Iris pigment epithelial cell (primary cell): Measurements from ENCODE around the gene TLX1.

Experiments
- DNase-seq: peaks from one replicate; pipeline ENCODE4 v3.0.0-alpha.2; 2011; ENCODE audit warnings: low read depth

Gene TLX1

DNA sequence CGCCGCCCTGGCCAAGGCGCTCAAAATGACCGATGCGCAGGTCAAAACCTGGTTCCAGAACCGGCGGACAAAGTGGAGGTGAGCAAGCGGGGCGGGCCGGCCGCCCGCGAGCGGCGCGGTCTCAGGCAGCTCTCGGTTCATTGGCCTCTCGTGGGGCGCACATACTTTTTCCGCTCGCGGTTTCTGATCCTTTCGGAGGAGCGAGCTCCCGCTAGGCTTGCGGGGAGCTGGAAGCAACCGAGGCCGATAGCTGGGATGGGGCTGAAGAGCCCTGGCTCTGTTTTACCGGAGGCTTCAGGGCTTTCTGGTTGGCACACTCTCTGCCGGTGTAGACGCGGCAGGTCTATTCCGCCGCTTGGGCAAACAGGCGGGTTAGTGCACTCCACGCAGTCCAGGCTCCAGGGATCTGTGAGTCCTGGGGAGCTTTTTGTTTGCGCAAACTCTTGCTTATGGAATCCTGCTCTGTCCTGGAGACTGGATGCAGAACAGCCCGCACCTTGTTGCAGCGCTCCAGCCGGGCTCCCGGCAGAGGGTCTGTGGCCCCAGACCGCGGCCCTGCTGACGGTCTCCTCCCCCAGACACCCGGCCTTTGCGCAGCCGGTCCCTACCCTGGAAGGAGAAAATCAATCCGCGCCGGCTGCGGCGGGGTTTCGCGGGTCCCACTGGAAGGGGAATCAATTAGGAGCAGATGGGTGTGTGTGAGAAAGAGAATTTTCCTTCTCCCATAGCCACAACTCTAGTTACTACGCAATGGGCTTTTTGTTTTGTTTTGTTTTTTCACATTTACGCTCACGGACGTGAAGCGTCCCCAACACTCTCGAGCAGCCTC, 3.4 kb downstream of the TLX1 start:
- no peak for DNase-seq

DNA sequence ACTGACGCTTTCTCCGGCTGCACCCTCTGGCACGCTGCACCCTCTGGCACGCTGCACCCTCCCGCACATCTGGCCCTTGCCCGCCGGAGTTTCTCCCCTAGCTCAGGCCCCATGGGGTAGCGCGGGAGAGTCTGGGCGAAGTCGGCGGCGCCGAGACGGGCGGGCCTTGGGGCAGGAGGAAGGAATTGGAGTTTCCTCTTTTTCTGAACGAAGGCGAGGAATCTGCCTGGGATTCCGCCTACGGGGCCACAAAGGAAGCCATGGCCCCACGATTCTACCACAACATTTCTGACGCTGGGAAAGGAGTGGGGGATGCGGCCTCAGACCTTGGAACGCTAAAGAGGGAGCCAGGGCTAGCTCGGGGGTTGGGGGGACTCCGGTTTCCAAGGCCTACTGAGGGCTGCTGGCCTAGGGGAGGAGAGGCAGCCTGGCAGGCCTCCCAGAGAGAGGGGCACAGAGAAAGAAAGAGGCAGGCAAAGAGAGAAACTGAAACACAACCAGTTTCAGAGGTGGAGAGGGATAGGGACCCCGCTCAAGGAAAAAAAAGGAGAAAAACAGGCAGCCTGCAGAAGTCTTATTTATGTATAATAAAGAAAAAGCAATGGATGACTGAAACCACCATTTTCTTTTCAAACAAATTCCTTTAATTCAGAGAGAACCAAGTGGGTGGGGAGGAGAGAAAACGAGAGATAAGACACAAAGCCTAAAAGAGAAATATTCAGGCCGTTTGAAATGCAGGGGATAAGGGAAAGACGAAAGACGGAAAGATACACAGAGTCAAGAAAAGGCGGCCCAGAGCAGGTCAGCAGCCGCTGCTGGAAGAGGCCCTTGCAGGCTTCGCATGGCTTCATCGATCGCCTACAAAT, 4.3 kb downstream of the TLX1 start:
- DNase-seq: no peak

DNA sequence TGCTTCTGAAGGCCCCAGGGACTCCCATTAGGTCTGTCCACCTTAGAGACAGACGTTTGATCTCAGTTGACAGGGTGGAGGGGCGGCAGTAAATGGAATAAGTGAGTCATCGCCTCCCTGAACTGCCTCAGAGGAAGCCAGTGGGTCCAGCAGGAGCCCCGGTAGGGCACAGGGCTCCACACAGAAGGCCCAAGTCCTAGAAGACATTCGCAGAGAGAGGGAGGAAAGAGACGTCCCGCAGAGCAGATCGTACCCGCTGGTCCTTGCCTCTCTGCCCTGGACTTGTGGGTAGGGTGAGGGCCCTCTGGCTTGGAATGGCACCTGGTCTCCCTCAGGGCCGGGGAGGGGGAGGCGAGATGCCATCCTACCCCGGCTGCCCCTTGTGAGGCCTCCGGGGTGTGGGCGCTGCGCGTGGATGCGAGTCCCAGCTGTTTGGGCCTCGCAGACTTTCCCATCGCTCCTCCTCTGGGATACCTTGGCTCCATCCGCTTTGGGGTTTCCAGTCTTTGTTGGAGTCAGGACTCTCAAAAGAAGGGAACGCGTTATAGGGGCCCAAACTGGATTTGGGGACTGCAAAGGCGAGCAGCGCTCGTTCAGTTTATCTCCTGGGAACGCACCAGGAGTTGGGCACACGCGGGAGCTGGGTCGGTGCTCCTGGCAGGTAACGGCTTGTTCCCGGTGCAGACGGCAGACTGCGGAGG, 5.1 kb downstream of the TLX1 start:
- no peak for DNase-seq

DNA sequence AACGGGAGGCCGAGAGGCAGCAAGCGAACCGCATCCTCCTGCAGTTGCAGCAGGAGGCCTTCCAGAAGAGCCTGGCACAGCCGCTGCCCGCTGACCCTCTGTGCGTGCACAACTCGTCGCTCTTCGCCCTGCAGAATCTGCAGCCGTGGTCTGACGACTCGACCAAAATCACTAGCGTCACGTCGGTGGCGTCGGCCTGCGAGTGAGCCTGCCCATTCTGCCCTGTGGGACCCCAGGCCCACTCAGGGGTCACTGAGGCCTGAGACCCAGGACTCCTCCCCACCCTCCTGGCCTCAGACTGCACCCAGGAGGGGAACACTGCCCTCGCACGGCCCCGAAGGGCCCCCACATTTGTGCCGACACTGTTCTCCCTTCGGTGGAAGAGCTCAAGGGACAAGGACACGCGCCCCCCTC, 5.6 kb downstream of the TLX1 start:
- DNase-seq: no peak

DNA sequence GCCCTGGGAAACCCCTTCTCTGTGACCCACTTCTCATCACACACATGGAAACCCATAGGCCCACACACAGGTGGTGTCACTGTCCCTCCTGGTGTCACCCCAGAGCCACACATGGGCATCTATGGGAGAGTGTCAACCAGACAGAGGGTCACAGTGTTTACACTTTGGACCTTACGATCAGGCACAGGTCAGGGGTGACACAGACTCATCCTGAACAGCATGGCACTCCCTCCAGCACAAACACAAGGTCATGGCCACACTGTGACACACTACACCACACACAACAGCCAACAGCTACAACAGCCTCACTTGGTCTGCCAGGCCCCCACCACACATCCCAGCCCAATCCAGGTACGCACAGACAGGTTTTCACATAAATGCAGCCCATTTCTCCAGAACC, 6.2 kb downstream of the TLX1 start:
- DNase-seq: no peak

DNA sequence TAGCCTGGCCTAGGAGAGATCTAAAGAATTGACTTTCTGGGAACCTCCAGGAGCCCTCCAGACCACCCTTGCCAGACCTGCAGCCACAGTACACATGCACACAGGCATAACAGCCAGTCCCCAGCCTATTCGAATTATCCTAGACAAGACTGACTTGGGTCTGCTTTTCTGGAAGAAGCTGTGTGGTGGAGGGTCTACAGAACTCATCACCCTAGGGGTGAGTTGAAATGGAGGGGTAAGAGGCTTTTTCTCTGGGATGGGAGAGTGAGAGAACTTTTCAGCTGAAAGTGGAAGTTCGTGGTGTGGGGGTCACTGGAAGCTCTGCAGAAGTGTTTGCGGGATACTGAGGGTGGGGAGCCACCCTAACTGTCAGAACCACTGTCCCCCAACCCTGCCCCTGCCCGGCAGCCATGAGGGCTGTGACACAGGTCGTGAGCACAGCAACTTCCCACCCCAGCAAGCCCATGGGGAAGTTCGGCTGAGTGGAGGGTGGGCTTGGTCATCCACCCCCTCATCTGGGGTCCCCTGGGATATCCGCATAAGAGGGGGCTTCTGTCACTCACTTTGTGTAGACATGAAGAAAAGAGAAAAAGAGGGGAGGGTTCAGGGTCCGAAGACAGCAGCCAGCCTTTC, 7.8 kb downstream of the TLX1 start:
- no peak for DNase-seq

DNA sequence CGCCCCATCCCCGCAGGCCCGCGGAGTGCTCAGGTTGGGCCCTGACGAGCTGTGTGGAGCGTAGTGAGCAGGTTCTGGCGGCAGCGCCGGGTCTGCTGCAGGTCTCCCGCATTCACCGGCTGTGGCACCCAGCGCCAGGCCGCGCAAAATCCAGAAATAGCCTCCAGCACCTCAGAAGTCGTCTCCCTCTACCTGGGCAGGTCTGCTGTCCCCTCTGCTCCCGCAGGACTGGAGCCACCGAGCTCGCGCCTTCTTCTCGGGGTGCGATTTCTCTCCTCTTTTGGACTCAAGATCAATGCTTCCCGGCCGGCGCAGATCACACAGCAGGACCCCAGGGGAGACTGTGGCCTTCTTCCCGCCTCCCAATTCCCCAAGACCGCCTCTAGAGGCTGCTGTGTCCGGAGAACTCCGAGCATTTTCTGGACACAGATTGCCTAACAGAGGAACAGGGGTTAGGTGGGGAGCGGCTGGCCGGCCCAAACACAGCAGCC, 8.4 kb downstream of the TLX1 start:
- no peak for DNase-seq

DNA sequence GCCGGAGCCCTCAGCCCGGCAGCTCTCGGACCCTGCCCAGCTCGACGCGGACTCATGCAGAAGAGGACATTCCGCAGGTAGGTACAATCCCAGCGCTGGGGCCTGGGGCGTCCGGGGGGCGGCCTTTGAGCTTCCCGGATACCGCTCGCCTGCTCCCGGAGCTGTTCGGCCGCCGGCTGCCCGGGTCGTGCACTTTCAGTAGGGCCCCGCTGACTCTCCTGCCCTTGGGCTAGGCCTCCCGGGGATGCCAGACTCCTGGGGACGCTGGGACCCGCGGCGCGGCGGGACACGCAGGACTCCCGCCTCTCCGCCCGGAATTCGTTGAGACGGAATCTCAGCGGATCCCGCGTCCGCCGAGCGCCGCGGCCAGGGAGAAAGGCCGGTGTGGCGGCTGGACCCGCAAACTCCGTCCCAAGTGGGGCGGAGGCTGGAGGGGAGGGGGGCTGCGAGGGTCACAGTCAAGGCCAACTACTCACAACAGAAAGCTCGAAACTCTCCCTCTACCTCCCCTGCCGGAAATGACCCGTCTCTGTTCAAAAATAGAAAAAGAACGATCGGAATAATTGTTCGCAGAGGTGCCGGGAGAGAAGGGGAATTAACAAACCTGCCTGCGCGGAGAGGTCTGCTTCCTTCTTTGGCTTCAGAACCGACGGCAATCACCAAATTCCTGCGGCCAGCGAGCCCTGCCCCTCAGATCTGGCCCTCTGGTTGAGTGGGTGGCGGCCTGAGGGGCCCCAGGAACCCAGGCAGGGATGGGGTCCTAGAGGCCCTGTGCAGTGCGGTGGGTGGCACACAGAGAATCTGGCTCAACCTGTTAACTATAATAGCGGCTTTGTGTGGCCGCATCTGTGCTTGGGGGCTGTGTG, 9.2 kb downstream of the TLX1 start:
- DNase-seq: no peak

DNA sequence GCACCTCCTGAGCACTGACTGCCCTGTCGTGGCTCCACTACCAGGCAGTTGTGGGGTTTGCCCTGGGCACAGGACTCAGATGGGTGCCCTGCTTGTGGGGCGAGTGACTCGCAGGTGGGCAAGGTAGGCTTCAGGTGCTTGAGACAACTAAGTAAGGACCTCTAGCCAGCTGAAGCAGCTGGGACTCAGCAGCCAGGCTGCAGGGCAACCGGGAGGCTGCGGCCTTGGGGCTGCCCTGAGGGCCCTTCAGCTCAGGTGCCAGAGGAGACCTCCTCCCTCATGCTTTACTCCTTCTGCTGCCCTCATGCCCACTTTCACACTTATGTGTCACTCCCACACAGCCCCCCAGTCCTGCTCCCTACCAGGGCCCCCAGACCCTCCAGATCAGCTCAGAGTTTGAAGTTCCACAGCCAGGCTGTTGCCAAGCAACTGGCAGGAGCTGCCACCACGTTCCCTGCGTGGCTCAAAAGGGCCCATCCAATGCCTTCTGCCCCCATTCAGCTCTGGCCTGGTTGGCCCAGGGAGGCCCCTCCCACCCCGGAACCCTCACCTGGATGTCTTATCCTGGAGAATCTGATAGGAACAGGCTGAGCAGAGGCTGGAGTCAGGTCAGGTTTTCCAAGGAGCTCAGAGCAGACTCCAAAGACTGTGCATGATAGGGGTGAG, 10.0 kb downstream of the TLX1 start:
- DNase-seq: no peak

DNA sequence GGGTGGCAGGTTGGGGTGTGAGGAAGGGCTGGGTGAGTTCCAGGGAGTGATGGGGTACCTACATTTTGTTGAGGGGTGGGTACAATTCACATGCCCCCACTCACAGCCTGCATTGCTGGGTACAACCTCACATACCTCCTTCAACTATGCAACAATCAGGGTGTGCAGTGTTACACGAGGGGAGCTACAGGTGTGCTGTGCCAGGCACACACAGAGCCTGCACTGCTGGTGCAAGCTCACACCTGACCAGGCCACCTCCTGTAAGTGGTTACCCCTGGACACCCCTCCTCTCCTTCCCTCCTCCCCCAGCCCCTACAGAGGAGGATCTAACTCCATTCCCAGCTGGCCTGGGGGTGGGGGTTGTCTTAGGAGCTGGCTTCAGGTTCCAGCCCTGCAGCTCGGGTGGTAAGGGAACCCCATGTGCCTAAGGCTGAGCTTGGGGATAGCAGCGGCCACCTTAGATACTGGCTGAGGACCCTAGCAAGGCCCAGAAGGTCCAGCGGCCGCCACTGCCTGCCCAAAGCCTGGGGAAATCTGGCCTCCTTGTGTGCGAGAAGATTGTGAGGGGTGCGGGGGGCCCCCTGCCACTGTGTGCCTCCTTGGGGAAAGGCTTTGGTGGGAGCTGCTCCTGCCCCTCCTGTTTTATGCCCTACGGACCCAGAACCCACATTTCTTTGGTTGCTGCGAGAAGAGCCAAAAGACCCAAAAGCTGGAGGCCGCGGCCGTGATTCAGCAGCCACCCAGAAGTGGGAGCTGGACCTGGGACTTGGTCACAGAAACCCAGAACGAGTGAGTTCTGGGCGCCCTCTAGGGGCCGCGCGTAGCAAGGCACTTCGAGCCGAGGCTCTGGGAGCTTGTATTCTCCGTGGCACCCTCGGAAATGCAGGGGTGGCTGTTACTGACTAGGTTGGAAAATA, 10.8 kb downstream of the TLX1 start:
- DNase-seq: peak; percentile 73

DNA sequence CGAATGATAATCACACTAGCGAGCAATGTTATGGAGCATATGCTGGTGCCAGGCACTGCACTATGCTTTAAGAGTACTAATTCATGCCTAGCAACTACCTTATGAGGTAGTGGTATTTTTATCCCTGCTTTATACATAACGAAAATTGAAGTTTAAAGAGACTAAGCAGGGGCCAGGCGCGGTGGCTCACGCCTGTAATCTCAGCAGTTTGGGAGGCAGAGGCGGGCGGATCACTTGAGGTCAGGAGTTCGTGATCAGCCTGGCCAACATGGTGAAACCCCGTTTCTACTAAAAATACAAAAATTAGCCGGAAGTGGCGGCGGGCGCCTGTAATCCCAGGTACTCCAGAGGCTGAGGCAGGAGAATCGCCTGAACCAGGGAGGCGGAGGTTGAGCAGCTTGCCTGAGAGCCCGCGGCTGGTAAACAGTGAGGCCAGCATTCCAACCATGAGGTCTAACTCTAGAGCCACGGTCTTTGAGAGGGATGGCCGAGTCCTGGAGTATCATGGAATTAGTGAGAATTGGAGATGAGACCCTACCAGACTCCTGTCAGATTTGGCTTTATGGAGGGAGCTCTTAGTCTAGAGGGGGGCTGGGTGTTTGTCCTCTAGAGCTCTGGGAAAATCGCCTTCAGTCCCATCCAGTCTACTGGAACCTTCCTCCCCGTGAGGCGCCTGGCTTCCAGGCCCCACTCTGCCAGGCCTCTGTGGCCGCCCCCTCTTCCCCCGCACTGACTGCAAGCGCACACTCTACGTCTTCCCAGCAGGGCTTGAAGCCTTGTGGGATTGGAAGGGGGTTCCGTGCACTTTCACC, 11.6 kb downstream of the TLX1 start:
- no peak for DNase-seq

DNA sequence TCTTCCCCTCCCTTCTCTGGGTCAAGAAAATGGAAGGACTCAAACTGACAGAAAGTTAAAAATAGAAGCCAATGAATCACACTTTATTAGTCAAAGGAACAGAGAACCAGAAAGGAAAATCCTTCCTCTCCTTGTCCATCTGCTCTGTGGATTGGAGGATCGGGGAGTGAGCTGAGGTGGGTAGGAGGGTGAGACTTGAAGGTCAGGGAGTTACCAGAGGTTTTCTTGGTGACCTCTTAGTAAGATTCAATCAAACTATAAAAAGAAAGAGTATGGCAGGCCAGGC, 12.2 kb downstream of the TLX1 start:
- DNase-seq: no peak

DNA sequence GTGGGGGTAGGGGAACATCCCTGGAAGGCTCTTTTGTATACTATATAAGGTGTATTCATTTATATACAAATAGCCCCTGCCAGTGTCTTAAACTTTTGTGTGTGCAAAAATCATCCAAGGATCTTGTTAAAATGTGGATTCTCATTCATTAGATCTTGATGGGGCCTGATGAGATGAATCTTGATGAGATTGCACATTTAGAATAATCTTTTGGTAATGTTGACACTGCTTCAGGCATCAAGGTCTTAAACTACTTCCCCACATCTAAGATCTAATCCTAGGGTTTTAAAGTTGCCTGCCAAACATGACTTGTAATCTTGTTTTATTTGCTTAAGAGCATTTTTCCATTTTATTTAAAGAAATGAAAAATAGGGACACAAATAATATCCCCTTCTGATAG, 13.0 kb downstream of the TLX1 start:
- DNase-seq: no peak

DNA sequence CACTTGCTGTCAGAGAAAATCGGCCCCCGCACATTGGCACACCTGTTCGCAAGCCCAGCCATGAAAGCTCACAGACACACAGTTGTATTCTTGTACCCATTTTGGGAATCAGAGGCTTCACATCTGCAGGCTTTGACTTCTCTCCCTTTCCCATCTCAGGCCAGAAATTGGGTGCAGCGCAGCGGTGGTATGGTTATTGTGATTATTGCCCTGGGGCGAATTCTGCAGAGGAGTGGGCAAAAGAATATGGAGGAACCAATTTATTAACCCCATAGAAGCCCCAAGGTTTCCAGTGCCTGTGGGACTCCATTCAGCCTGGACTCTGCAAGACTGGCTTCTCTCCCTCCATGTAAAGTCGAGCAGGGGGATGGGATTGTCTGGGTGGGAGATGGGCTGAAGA, 14.0 kb downstream of the TLX1 start:
- no peak for DNase-seq

DNA sequence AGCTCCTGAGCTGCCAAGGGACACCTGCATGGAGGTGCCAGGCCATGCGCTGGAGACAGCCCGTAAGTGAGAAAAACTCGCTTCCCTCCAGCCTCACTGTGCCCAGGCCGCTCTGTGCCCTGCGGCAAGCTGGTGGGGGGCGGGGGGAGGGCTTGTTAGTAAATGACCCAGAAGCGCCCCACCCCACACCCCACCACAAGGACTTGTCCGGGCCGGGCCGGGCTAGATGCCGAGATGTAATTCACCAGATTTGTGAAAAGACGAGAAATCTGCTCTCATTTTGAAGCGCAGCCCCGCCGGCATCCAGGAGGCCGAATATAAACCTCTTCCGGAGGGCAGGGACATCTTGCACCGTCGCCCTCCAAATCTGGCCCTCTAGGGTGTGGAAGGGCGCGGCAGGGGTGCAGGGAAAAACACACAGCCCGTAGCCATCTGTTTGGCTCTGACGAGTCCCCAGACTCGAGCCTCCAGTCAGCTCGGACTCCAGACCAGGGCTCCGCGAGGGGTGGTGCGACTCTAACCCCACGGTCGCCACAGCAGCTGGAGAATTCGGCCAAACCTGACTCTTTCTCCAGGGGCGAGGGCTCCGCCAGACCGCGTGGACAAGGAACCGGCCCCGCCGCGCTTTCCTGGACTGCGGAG, 14.8 kb downstream of the TLX1 start:
- DNase-seq: no peak

DNA sequence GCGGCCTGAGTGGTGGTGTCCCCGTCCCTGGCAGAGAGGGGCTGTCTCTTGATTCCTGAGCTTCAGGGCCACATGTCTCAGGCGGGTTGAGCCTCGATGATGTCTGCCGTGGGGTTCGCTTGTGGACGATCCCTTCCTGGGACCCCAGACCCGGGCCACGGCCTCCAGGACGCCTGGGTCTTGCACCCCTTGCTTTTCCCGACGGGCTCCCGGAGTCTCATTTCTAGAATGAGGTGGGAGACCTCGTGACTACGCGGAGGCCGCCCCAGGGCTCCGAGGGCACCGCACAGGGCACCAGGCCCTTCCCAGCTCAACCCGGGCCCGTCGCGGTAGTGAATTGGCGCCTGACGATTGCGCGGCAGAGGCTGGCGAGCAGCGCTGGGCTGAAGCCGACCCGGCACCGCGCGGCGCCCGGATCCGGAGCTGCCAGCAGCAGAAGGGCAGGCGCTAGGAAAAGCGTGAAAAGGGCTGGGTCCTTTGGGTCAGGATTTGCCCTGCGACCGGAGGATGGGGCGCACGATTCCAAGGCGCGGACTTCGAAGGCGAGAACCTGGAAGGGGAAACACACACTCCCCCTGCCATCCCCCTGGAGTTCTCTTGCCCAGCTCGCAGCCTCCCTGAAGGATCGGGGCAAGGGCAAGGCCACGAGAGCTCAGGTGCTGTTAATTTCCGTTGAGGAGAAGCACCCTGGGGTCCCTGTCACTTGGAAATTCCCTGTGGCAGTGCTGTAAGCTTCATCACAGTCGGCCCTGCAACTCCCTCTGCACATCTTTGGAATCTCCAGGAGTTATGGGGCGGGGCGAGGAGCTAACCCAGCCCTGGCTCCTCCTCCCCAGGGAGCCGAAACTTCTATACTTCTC, 15.5 kb downstream of the TLX1 start:
- DNase-seq: no peak

DNA sequence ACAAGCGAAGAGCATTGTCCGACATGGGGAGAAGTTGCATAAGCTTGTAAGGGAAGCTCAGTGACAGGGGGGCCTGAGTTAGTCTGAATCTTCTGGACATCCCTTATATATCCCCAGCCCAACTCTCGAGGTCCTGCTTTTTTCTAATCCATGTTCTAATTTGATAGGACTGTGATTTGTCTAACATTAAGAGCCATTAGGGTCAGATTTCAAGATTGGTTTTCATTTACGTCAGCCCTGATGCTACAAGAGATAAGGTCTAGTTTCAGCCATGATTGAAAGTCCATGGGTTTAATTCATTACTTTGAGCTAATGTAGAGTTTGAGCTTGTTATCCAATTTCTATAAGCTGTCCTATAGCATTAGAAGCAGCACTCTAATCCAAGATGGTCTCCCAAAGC, 20.3 kb downstream of the TLX1 start:
- no peak for DNase-seq
